Ammon's horn (tissue), 1 donor: Measurements from ENCODE around the gene ME3.
"Not testable (repeated sequence)": the region's sequence is repeated elsewhere in the genome, so short reads cannot be mapped to it uniquely, and the experiment has no call there.

Source experiments
- DNase-seq: peaks from one replicate; pipeline ENCODE4 v3.0.0-alpha.2; 2016; ENCODE audit warnings: low spot score

Gene ME3

GRCh38 chr11:86587264-86588193 is 84.9 kb downstream of the ME3 start:
- DNase-seq = no peak

- no peak for DNase-seq
Measured at GRCh38 chr11:86586307-86586706, 86.1 kb downstream of the ME3 start.

- DNase-seq = no peak
Measured at GRCh38 chr11:86582898-86583297, 89.5 kb downstream of the ME3 start.

- DNase-seq = no peak
Measured at GRCh38 chr11:86580535-86580934, 91.9 kb downstream of the ME3 start.

GRCh38 chr11:86579406-86579731 is 93.0 kb downstream of the ME3 start:
- DNase-seq = no peak

- DNase-seq = no peak
Measured at GRCh38 chr11:86578727-86579405, 93.5 kb downstream of the ME3 start.

- no peak for DNase-seq
Measured at GRCh38 chr11:86577644-86578636, 94.5 kb downstream of the ME3 start.

- DNase-seq = no peak
Measured at GRCh38 chr11:86576946-86577624, 95.3 kb downstream of the ME3 start.

- no peak for DNase-seq
Measured at GRCh38 chr11:86575927-86576326, 96.5 kb downstream of the ME3 start.

- DNase-seq = no peak
Measured at GRCh38 chr11:86575208-86575855, 97.1 kb downstream of the ME3 start.

- no peak for DNase-seq
Measured at GRCh38 chr11:86574493-86575207, 97.8 kb downstream of the ME3 start.

GRCh38 chr11:86571273-86571948 is 101.0 kb downstream of the ME3 start:
- no peak for DNase-seq

- DNase-seq = no peak
Measured at GRCh38 chr11:86570451-86570850, 102.0 kb downstream of the ME3 start.

GRCh38 chr11:86570020-86570419 is 102.4 kb downstream of the ME3 start:
- DNase-seq = no peak

- no peak for DNase-seq
Measured at GRCh38 chr11:86569109-86569508, 103.3 kb downstream of the ME3 start.

GRCh38 chr11:86565801-86566312 is 106.6 kb downstream of the ME3 start:
- DNase-seq = no peak

GRCh38 chr11:86565388-86565787 is 107.0 kb downstream of the ME3 start:
- no peak for DNase-seq

- DNase-seq = not testable (repeated sequence)
Measured at GRCh38 chr11:86562842-86563241, 109.6 kb downstream of the ME3 start.

GRCh38 chr11:86559311-86559945 is 113.0 kb downstream of the ME3 start:
- DNase-seq = no peak
